Mucosa of descending colon (tissue), 3 donors: ENCODE results near the gene ACAN. TPM values are rescaled to one million over a fixed set of nuclear protein-coding genes. Genes with fewer than 3 reads are reported as not detected.

Source experiments
- ATAC-seq: fragments of 200-7000 bp; cut with Tn5 transposase; one replicate; pipeline ENCODE4 v1.9.1; 2020; ENCODE audit warnings: mild to moderate bottlenecking, moderate library complexity
- DNase-seq, 3 donors: peaks; one replicate each; pipeline ENCODE4 v3.0.0-alpha.2; 2020
- H3K36me3 ChIP-seq: fragments of 200-600 bp; one replicate; pipeline ENCODE4 v1.8.0; 2021; ENCODE audit warnings: low read depth, mild to moderate bottlenecking
- H3K4me1 ChIP-seq: fragments of 200-600 bp; one replicate; pipeline ENCODE4 v1.8.0; 2021; ENCODE audit warnings: low read depth, mild to moderate bottlenecking
- H3K4me3 ChIP-seq: fragments of 200-600 bp; one replicate; pipeline ENCODE4 v1.8.0; 2021; ENCODE audit warnings: mild to moderate bottlenecking
- H3K9me3 ChIP-seq: fragments of 200-600 bp; one replicate; pipeline ENCODE4 v1.8.0; 2021; ENCODE audit warnings: mild to moderate bottlenecking
- CTCF ChIP-seq: fragments of 200-600 bp; IDR thresholded peaks from one replicate; pipeline ENCODE4 v1.8.0; 2022; ENCODE audit warnings: antibody characterized with exemption, mild to moderate bottlenecking
- intact Hi-C, 2 donors: fragments of 100-400 bp; cut with DNase I in 1 of 2; cut with micrococcal nuclease in 1 of 2; formaldehyde crosslinking; loops; one replicate each; pipeline versions ENCODE4 v1.11.0 to v1.11.1; 2022; cut with DNase I, micrococcal nuclease
- total RNA-seq, 3 donors: library from RNA; stranded (reverse); fragmentation: NEBNext Ultra II Directional in 2 of 3; extraction: Animal tissue kit (Norgen Biotek cat#: 25700) in 2 of 3; gene quantifications; one replicate each; pipeline versions ENCODE4 v1.2.1 to v1.2.4, GENCODE V29; 2021 to 2023
- donor health status: DM: no; HTN: no; CAD: no; lungs with moderate emphysema.
- donor health status: DM: no; HTN: no; CAD: no.
- donor health status: DM: no; HTN: yes; CAD: no.

Gene ACAN
- total RNA-seq, 3 donors from 2014 or later = 0.09 to 1.3 (median 0.23) TPM

GRCh38 chr15:88913017-88913849 is 110.0 kb downstream of the ACAN start, which contains the start of gene MFGE8:
TSS of gene MFGE8 (minus strand) at chr15:88913379. CDS start at chr15:88913319, 60 bp downstream.
- Histone ChIP-seq H3K36me3 (no peaks in the 10 kb centered on the region), H3K4me3 (peak within 1 kb of the TSS; percentile 27), H3K9me3 (no peaks in the 10 kb centered on the region), H3K4me1 (no peaks in the 10 kb centered on the region)
- DNase-seq = peak; percentile 68 to 76 (median 76)
- ATAC-seq = peak; percentile 82
- intact Hi-C loops = no loop called here
- TF ChIP-seq CTCF = no peak

- no peaks in the 10 kb centered on the region for H3K4me1 ChIP-seq
- intact Hi-C loops = no loop called here
- DNase-seq (no peak), ATAC-seq (no peak)
- H3K9me3 ChIP-seq = no peaks in the 10 kb centered on the region
- no peak for TF ChIP-seq CTCF
- H3K36me3 ChIP-seq = no peaks in the 10 kb centered on the region
- H3K4me3 ChIP-seq = no peak overlapping the region
These were observed 110.6 kb downstream of the ACAN start for GRCh38 chr15:88913850-88914169.

GRCh38 chr15:88915354-88915753 is 112.1 kb downstream of the ACAN start:
- H3K9me3 ChIP-seq = no peaks in the 10 kb centered on the region
- no peak overlapping the region for H3K4me3 ChIP-seq
- ATAC-seq (no peak), DNase-seq (no peak)
- TF ChIP-seq CTCF = no peak
- no peaks in the 10 kb centered on the region for H3K4me1 ChIP-seq
- intact Hi-C loops = no loop called here
- H3K36me3 ChIP-seq = no peaks in the 10 kb centered on the region

GRCh38 chr15:88917760-88918159 is 114.5 kb downstream of the ACAN start:
- no peak for DNase-seq
- TF ChIP-seq CTCF = no peak

GRCh38 chr15:88918738-88919137 is 115.5 kb downstream of the ACAN start:
- Histone ChIP-seq H3K4me3 (no peak overlapping the region), H3K36me3 (no peaks in the 10 kb centered on the region), H3K4me1 (no peaks in the 10 kb centered on the region), H3K9me3 (no peaks in the 10 kb centered on the region)
- intact Hi-C loops = no loop called here
- no peak for TF ChIP-seq CTCF
- DNase-seq (no peak), ATAC-seq (peak; percentile 51)

More at GRCh38 chr15:88917760-88918159, 114.5 kb downstream of the ACAN start:
- ATAC-seq = no peak
- Histone ChIP-seq H3K9me3 (no peaks in the 10 kb centered on the region), H3K4me1 (no peaks in the 10 kb centered on the region), H3K36me3 (no peaks in the 10 kb centered on the region), H3K4me3 (no peak overlapping the region)
- intact Hi-C loops = no loop called here
